H9 (cell line): ENCODE data around the gene CLDN18. TPM values are rescaled to one million over a fixed set of nuclear protein-coding genes. Genes with fewer than 3 reads are reported as not detected.

Experiments
- DNase-seq: peaks from one replicate; pipeline ENCODE4 v3.0.0-alpha.2; 2017
- H2AFZ ChIP-seq: one replicate; pipeline ENCODE4 v1.6.1; 2013; ENCODE audit warnings: mild to moderate bottlenecking, low read length, control low read depth, moderate library complexity
- H2AK5ac ChIP-seq: 2 replicates; pipeline ENCODE4 v1.6.1; 2013; ENCODE audit warnings: low read length, control low read depth, mixed read lengths; ENCODE audit not compliant: insufficient read length
- H2BK120ac ChIP-seq: one replicate; pipeline ENCODE4 v1.6.1; 2013; ENCODE audit warnings: low read depth, mild to moderate bottlenecking, low read length, control low read depth, inconsistent platforms; ENCODE audit not compliant: poor library complexity, severe bottlenecking
- H2BK12ac ChIP-seq: 2 replicates; pipeline ENCODE4 v1.6.1; 2013; ENCODE audit warnings: low read length, control low read depth, mixed read lengths, low read depth; ENCODE audit not compliant: insufficient read length
- H2BK15ac ChIP-seq: 2 replicates; pipeline ENCODE4 v1.6.1; 2013; ENCODE audit warnings: low read depth, low read length, control low read depth
- H2BK20ac ChIP-seq: one replicate; pipeline ENCODE4 v1.6.1; 2013; ENCODE audit warnings: low read depth, mild to moderate bottlenecking, low read length, control low read depth, inconsistent platforms; ENCODE audit not compliant: poor library complexity, severe bottlenecking
- H2BK5ac ChIP-seq: 2 replicates; pipeline ENCODE4 v1.6.1; 2013; ENCODE audit warnings: low read length, control low read depth, mixed read lengths; ENCODE audit not compliant: insufficient read length
- H3K14ac ChIP-seq: 2 replicates; pipeline ENCODE4 v1.6.1; 2013; ENCODE audit warnings: low read length, control low read depth; ENCODE audit not compliant: insufficient read depth
- H3K18ac ChIP-seq: 2 replicates; pipeline ENCODE4 v1.6.1; 2013; ENCODE audit warnings: low read depth, mild to moderate bottlenecking, mixed read lengths, low read length, control low read depth; ENCODE audit not compliant: insufficient read length
- H3K23ac ChIP-seq: 2 replicates; pipeline ENCODE4 v1.6.1; 2013; ENCODE audit warnings: low read length, control low read depth, mixed read lengths, low read depth; ENCODE audit not compliant: insufficient read length
- H3K23me2 ChIP-seq: 2 replicates; pipeline ENCODE4 v1.6.1; 2013; ENCODE audit warnings: low read depth, mild to moderate bottlenecking, mixed read lengths, low read length, control low read depth; ENCODE audit not compliant: insufficient read length, poor library complexity, severe bottlenecking
- H3K27ac ChIP-seq: 2 replicates; pipeline ENCODE4 v1.5.1; 2013; ENCODE audit warnings: low read length, control low read depth, mixed read lengths, low read depth; ENCODE audit not compliant: insufficient read length
- H3K27me3 ChIP-seq: 2 replicates; pipeline ENCODE4 v1.6.1; 2013; ENCODE audit warnings: low read length, control low read depth, inconsistent platforms; ENCODE audit not compliant: insufficient read depth
- H3K4ac ChIP-seq: 2 replicates; pipeline ENCODE4 v1.6.1; 2013; ENCODE audit warnings: low read depth, mild to moderate bottlenecking, control low read depth, inconsistent platforms, low read length, moderate library complexity
- H3K4me1 ChIP-seq: 2 replicates; pipeline ENCODE4 v1.6.1; 2013; ENCODE audit warnings: low read length, control low read depth, inconsistent platforms; ENCODE audit not compliant: insufficient read depth
- H3K4me2 ChIP-seq: 2 replicates; pipeline ENCODE4 v1.6.1; 2013; ENCODE audit warnings: low read length, control low read depth, mixed read lengths; ENCODE audit not compliant: insufficient read length, insufficient read depth
- H3K56ac ChIP-seq: 2 replicates; pipeline ENCODE4 v1.6.1; 2013; ENCODE audit warnings: low read depth, mild to moderate bottlenecking, mixed read lengths, low read length, control low read depth; ENCODE audit not compliant: insufficient read length
- H3K79me1 ChIP-seq: 2 replicates; pipeline ENCODE4 v1.6.1; 2013; ENCODE audit warnings: low read depth, mild to moderate bottlenecking, moderate library complexity, low read length, control low read depth, inconsistent platforms; ENCODE audit not compliant: insufficient read depth, poor library complexity, severe bottlenecking
- H3K79me2 ChIP-seq: 2 replicates; pipeline ENCODE4 v1.6.1; 2013; ENCODE audit warnings: low read length, control low read depth, inconsistent platforms; ENCODE audit not compliant: insufficient read depth
- H3K9ac ChIP-seq: 2 replicates; pipeline ENCODE4 v1.6.1; 2013; ENCODE audit warnings: low read length, control low read depth, mixed read lengths; ENCODE audit not compliant: insufficient read length; ENCODE audit errors: extremely low read depth
- H3K9me3 ChIP-seq: one replicate; pipeline ENCODE4 v1.6.1; 2013; ENCODE audit warnings: low read depth, low read length, inconsistent platforms; ENCODE audit not compliant: control insufficient read depth
- H3T11ph ChIP-seq: one replicate; pipeline ENCODE4 v1.6.1; 2013; ENCODE audit warnings: mild to moderate bottlenecking, low read length, control low read depth, inconsistent platforms
- H4K20me1 ChIP-seq: one replicate; pipeline ENCODE4 v1.6.1; 2013; ENCODE audit not compliant: control insufficient read depth, insufficient read length, insufficient read depth
- H4K5ac ChIP-seq: 2 replicates; pipeline ENCODE4 v1.6.1; 2013; ENCODE audit warnings: low read depth, mild to moderate bottlenecking, mixed read lengths, low read length, control low read depth; ENCODE audit not compliant: insufficient read length
- H4K8ac ChIP-seq: replicated peaks from 2 replicates; pipeline ENCODE4 v1.6.1; 2013; ENCODE audit warnings: low read length, control low read depth, mixed read lengths, low read depth; ENCODE audit not compliant: insufficient read length
- H4K91ac ChIP-seq: 2 replicates; pipeline ENCODE4 v1.6.1; 2013; ENCODE audit warnings: low read depth, mild to moderate bottlenecking, moderate library complexity, mixed read lengths, low read length, control low read depth; ENCODE audit not compliant: insufficient read length
- H3K27ac Mint-ChIP-seq, 3 experiments: 2 replicates in 2 of 3; 3 replicates in 1 of 3; pipeline ENCODE4 v1.8.0; 2020 to 2021; ENCODE audit warnings: mixed read lengths in 3 of 3, mild to moderate bottlenecking in 1 of 3, moderate library complexity in 1 of 3
- H3K27me3 Mint-ChIP-seq: 2 replicates; pipeline ENCODE4 v1.8.0; 2021; ENCODE audit warnings: low read depth, mild to moderate bottlenecking, moderate library complexity, mixed read lengths
- H3K36me3 Mint-ChIP-seq, 3 experiments: 2 replicates in 2 of 3; 3 replicates in 1 of 3; pipeline ENCODE4 v1.8.0; 2020 to 2021; ENCODE audit warnings: low read depth in 3 of 3, mixed read lengths in 3 of 3; ENCODE audit not compliant: insufficient read depth in 1 of 3
- H3K4me1 Mint-ChIP-seq, 2 experiments: 2 replicates each; pipeline ENCODE4 v1.8.0; 2020; ENCODE audit warnings: mixed read lengths in 2 of 2
- H3K4me3 Mint-ChIP-seq, 2 experiments: 2 replicates in 1 of 2; 3 replicates in 1 of 2; pipeline ENCODE4 v1.8.0; 2020 to 2021; ENCODE audit warnings: mild to moderate bottlenecking in 2 of 2, mixed read lengths in 2 of 2, moderate library complexity in 1 of 2
- H3K9me3 Mint-ChIP-seq, 2 experiments: 2 replicates in 1 of 2; 3 replicates in 1 of 2; pipeline ENCODE4 v1.8.0; 2020; ENCODE audit warnings: mild to moderate bottlenecking in 2 of 2, mixed read lengths in 2 of 2, moderate library complexity in 1 of 2
- WGBS: extraction: QIAGEN DNeasy Blood & Tissue Kit; methylation state at CpG from one replicate; pipeline ENCODE4 v1.1.7; 2013; ENCODE audit warnings: missing lambda C conversion rate, low lambda C conversion rate, mixed read lengths; ENCODE audit not compliant: insufficient read length; ENCODE audit errors: extremely low coverage; 5-methylcytosine and 5-hydroxymethylcytosine counted together
- total RNA-seq: library from RNA; stranded (reverse); gene quantifications from 2 replicates; pipeline ENCODE4 v1.2.1, GENCODE V29; 2021
- TF ChIP-seq, protein P1 (sequence below): fragments of 200-600 bp; sonication (generic); conservative IDR thresholded peaks from 3 replicates; pipeline ENCODE4 v1.8.0; 2021; ENCODE audit warnings: antibody characterized with exemption, mild to moderate bottlenecking

CLDN18 gene
- total RNA-seq, 1 experiment from 2014 or later = not detected

DNA sequence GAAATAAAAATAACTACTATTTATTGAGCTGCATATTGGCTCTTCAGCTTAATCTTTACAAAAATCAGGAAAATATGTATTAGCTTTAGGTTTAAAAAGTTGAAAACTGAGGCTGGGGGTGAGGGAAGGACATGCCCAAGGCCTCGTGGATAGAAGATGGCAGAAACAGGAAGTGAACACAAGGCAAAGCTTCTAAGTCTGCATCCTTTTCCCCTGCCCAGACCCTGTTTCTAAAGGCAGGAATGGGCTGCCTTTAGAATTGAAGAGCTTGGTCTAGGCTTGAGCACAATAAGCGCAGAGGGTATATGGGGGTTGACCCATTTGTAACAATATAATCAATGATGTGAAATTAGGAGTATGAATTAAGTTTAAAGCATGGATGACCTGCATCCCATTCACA, 6.1 kb downstream of the CLDN18 start:
- Histone ChIP-seq H3K9me3 (no peaks in the 10 kb centered on the region), H3K4ac (no peak overlapping the region), H3K23ac (no peak overlapping the region), H2BK5ac (no peak overlapping the region), H3K4me2 (no peak overlapping the region), H3K27ac (no peak overlapping the region), H2BK12ac (no peak overlapping the region), H4K20me1 (no peaks in the 10 kb centered on the region), H3K23me2 (no peaks in the 10 kb centered on the region), H4K91ac (no peak overlapping the region), H2AFZ (no peak overlapping the region), H3K79me1 (no peaks in the 10 kb centered on the region), H3K79me2 (no peaks in the 10 kb centered on the region), H3K56ac (no peak overlapping the region), H3K18ac (no peak overlapping the region), H4K5ac (no peak overlapping the region), H4K8ac (no peak overlapping the region), H3K14ac (no peak overlapping the region), H2BK120ac (no peak overlapping the region), H2BK20ac (no peak overlapping the region), H3K27me3 (no peaks in the 10 kb centered on the region; the same call in 1 of the 2 replicates), H2AK5ac (no peak overlapping the region), H2BK15ac (no peak overlapping the region), H3T11ph (no peak overlapping the region), H3K4me1 (no peaks in the 10 kb centered on the region), H3K9ac (no peak overlapping the region)
- WGBS = no CpG with 5 or more reads among the region's 2 CpGs
- Mint-ChIP-seq H3K27me3 (no peaks in the 10 kb centered on the region), H3K36me3 (no peaks in the 10 kb centered on the region; a peak in 2 of 7 replicates), H3K4me1 (no peaks in the 10 kb centered on the region), H3K27ac (no peak overlapping the region), H3K4me3 (no peak overlapping the region), H3K9me3 (peaks cover 0 to 3% of the 10 kb centered on the region in 2 experiments; a peak in 1 of 5 replicates)
- TF ChIP-seq, protein P1, sequence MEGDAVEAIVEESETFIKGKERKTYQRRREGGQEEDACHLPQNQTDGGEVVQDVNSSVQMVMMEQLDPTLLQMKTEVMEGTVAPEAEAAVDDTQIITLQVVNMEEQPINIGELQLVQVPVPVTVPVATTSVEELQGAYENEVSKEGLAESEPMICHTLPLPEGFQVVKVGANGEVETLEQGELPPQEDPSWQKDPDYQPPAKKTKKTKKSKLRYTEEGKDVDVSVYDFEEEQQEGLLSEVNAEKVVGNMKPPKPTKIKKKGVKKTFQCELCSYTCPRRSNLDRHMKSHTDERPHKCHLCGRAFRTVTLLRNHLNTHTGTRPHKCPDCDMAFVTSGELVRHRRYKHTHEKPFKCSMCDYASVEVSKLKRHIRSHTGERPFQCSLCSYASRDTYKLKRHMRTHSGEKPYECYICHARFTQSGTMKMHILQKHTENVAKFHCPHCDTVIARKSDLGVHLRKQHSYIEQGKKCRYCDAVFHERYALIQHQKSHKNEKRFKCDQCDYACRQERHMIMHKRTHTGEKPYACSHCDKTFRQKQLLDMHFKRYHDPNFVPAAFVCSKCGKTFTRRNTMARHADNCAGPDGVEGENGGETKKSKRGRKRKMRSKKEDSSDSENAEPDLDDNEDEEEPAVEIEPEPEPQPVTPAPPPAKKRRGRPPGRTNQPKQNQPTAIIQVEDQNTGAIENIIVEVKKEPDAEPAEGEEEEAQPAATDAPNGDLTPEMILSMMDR = no peak
- no peak for DNase-seq
